HG03565 (cell line): ENCODE results near the gene XRCC3.

Experiments used
- ATAC-seq: cut with Tn5 transposase; IDR thresholded peaks from one replicate; pipeline ENCODE4 v1.9.1; 2021; ENCODE audit warnings: mild to moderate bottlenecking, moderate library complexity; ENCODE audit not compliant: unreplicated experiment

Gene XRCC3

GRCh38 chr14:103707329-103708263 lies 7.7 kb downstream of the XRCC3 start:
- no peak for ATAC-seq

- ATAC-seq, result no peak
Measured at GRCh38 chr14:103706551-103707328, 8.5 kb downstream of the XRCC3 start.

GRCh38 chr14:103705504-103706284 lies 9.6 kb downstream of the XRCC3 start:
- no peak for ATAC-seq

DNA sequence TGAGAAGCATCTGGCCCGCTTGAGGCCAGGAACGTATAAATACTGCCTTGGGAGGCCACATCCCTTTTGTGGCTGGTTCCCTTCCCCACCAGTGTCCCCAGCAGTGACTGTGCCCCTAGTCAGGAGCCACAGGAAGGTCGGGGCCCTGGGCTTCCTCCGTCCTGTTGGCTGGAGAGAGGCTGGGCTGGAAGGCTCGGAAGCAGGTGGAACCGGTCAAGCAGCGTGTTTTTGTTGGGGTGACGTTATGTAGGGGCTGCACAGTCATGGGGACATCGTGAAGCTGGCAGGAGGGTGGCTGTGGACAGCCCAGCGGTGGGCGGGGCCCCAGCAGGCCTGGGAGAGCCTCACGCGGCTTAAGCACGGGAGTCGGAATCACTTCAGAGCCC lies 10.1 kb downstream of the XRCC3 start:
- ATAC-seq, result no peak

- no peak for ATAC-seq
Measured at GRCh38 chr14:103704708-103705107, 10.5 kb downstream of the XRCC3 start.

- ATAC-seq, result no peak
Measured at GRCh38 chr14:103703433-103704385, 11.5 kb downstream of the XRCC3 start.

- ATAC-seq, result no peak
Measured at GRCh38 chr14:103702497-103703432, 12.5 kb downstream of the XRCC3 start.

GRCh38 chr14:103702095-103702494 lies 13.2 kb downstream of the XRCC3 start:
- ATAC-seq, result no peak

DNA sequence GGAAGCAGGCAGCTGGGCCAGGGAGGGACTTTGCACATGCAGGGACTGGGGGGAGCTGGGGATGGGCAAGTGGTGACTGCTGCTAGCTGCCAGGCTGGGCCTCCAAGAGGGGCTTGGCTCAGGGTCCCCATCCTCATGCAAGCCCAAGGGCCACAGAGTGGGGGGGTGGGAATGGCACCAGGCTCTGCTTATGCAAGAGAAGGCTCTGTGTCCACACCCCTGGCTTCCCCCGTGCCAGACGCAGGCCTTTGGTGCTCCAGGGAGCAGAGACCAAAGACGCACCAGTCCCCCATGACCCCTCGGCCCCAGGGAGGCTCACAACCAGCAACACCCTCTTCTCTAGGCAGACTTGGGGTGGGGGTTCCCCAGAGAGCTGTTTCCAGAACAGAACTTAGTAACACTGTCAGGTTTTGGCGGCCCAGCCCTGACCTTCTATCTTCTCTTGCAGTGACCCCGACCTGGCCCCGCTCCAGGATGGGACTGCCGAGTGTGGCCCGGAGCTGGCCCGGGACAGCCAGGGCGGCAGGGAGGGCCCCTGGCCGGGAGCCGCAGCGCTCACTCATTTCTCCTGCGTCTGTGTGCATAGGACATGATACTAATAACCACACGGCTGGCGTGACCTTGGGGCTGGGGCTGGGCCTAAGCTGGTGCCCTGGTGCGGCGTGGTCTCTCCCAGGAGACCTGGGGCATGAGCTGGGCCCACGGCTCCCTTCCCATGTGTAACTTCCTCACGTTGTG lies 14.3 kb downstream of the XRCC3 start:
- ATAC-seq, result no peak

GRCh38 chr14:103699901-103700752 lies 15.1 kb downstream of the XRCC3 start:
- ATAC-seq, result no peak

DNA sequence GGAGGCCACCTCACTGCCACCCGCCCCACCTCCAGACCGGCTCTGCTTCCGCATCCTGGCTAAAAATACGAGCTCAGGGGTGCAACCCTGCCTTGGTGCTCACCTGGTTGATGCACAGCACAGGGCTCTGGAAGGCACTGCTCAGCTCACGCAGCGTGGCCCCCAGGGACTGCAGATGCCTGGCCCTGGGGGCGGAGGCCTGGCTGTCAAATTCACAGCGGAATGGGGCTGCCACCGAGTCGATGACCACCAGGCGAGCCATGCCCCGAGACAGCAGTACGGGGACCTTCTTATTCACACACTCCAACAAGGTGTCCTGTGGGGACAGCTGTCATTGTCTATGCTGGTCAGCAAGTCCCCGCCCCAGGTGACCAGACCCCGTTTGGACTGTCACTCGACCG lies 16.0 kb downstream of the XRCC3 start:
- no peak for ATAC-seq

DNA sequence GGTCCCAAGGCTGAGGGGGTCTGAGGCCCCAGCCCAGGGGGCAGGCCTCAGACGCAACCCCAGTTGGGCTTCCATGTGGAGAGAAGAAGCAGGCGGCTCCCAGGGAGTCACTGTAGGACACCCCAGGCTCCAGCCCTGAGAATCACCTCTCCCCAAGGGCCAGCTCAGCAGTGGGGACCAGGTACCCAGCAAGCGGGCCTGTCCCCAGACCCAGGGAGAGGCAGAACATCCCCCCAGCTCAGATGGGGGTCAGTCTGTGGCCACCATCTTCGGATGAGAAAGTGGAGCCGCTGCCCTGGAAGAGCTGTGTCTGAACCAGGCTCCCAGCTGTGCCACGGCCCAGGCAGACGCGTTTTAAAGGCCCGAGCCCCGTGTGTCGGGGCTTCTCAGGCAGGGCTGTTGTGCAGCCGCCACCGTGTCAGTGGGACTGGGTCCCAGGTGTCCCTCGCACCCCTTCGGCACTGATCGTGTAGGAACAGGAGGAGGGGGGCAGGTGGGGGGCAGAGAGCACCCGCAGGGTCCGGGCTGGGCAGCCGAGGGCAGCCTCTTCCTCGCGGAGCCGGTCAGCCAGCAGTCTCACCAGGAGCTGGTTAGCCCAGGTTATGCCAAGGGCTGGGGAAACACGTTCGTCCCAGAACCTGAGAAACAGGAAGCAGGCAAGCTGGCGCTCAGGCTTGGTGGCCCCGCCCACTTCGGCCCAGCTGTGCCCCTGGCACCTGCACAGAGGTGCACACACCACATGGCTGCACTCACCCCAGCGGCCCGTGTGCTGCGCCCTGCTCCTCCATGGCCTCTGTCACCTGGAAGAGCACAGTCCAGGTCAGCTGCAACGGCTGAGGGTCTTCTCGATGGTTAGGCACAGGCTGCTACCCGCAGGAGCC lies 16.6 kb downstream of the XRCC3 start:
- ATAC-seq, result no peak

DNA sequence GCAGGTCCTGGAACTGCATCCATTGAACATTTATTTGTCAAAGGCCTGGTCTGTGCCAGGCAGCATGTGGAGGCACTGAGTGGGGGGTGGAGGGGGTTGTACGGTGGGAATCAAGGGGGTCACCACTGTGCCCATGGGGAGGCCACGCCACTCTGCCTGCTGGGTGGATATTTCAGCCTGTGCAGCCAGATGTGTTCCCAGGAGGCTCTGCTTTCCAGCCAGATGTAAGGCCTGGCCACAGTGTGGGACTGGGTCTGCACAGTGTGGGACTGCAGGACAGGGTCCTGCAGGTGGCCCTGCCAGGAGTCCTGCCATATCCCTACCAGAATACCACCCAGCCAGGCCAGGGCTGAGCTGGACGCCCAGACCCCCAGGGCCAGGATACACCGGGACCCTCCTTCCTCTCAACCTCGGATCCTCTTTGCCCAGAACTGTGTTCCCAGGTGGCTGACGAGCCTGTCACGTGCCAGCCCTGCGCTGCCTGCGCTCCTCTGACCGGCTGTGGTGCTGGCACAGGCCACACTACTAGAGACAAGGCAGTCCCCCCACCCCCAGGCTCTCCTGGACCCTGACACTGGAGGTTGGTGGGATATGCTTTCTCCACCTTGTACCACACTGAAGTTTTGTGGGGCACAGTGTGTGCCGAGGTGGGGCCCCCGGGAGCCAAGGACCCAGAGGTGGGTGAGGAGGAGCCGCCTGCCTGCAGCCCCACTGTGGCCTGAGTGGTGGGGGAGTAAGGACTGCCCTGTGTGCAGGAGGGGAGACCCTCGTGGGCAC lies 17.5 kb downstream of the XRCC3 start:
- no peak for ATAC-seq

DNA sequence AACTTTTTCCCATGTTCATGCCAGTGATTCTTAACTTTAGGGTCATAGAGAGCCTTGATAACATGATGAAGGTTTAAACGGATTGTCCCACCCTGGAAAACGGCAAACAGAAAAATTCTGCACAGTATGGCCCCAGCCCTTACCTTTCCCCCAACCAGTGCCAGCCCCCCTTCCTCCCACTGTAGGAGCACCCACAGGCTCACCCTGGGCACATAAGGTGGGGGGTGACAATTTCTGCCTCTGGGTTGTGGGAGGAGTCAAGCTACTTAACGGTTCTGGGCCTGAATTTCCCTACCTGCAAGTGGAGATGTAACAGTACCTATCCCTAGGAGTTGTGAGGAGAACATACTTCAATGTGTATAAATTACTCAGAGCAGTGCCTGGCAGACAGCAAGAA lies 18.0 kb downstream of the XRCC3 start:
- no peak for ATAC-seq

DNA sequence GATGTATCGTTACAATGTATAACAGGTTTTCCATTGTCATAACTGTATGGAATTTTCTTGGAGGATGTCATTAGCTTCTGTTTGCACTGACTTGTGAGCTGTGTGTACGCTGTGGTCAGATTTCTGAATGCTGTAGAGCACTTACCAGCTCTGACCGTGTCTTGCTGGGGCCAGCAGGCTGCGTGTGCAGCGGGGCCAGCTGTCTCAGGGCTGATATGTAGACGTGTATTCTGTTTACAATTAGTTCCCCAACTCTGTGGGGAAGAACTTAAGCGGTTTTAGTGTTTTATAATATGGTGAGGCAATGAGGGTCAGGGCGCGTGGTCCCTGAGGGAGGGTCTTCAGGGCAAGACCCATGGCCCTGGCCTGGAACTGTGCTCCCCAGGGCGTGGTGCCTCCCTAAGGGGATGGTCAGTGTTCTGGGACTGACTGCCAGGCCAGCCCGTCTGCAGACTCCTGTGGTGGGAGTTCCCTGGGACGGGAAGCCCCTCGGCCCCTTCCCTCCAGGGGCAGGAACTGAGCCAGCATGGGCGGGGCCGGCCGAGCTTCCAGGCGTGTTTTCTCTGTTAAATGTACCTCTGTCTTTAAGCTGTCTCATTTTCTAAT lies 18.7 kb downstream of the XRCC3 start:
- no peak for ATAC-seq
